B cell (primary cell): ENCODE measurements around the gene MED6. TPM values are rescaled to one million over a fixed set of nuclear protein-coding genes. Genes with fewer than 3 reads are reported as not detected.
A peak's percentile ranks its signal among the peaks of the same experiment; 100 is the strongest.

ENCODE experiments used
- ATAC-seq: fragments of 200-7000 bp; cut with Tn5 transposase; one replicate; pipeline ENCODE4 v1.10.0; 2021; ENCODE audit warnings: low read depth, mild to moderate bottlenecking, moderate number of reproducible peaks, moderate library complexity
- CTCF ChIA-PET: fragments of 350-600 bp; sonication (Branson Sonifier 250); formaldehyde crosslinking; loops from one replicate; lab custom pipeline; 2021; ENCODE audit warnings: antibody characterized with exemption, inconsistent platforms; lab: Charles Lee
- POLR2A ChIA-PET: fragments of 350-600 bp; sonication (Branson Sonifier 250); formaldehyde crosslinking; loops from one replicate; lab custom pipeline; 2021; ENCODE audit warnings: antibody characterized with exemption; lab: Charles Lee
- DNase-seq: peaks from one replicate; pipeline ENCODE4 v3.0.0; 2013
- H2AFZ ChIP-seq: 2 replicates; pipeline ENCODE4 v1.6.1; 2012; ENCODE audit warnings: mild to moderate bottlenecking, low read depth, low read length; ENCODE audit not compliant: insufficient read depth, poor library complexity, severe bottlenecking
- H3K27ac ChIP-seq, 2 donors: 1 replicate in 1 of 2; 2 replicates in 1 of 2; pipeline ENCODE4 v1.5.1; 2012 to 2013; ENCODE audit warnings: low read length in 2 of 2, mild to moderate bottlenecking in 2 of 2, moderate library complexity in 1 of 2
- H3K27me3 ChIP-seq, 4 experiments: fragments of 200-600 bp in 1 of 4; sonication (generic) in 1 of 4; replicated peaks in 1 of 4; 1 replicate in 2 of 4; 2 replicates in 2 of 4; pipeline versions ENCODE4 v1.6.1 to v1.7.0; 2013 to 2016; ENCODE audit warnings: low read length in 3 of 4, mild to moderate bottlenecking in 2 of 4, mixed read lengths in 1 of 4, moderate library complexity in 1 of 4; ENCODE audit not compliant: insufficient read depth in 4 of 4, control insufficient read depth in 3 of 4; ENCODE audit errors: control extremely low read depth in 1 of 4
- H3K36me3 ChIP-seq, 2 experiments: replicated peaks in 1 of 2; 1 replicate in 1 of 2; 2 replicates in 1 of 2; pipeline versions ENCODE4 v1.6.1 to v1.7.1; 2013; ENCODE audit warnings: low read length in 1 of 2; ENCODE audit not compliant: insufficient read depth in 2 of 2, control insufficient read depth in 1 of 2; ENCODE audit errors: control extremely low read depth in 1 of 2, extremely low read depth in 1 of 2
- H3K4me1 ChIP-seq, 2 donors: fragments of 200-600 bp in 1 of 2; sonication (generic) in 1 of 2; 1 replicate in 1 of 2; 2 replicates in 1 of 2; pipeline versions ENCODE4 v1.5.1 to v1.6.1; 2013 to 2017; ENCODE audit warnings: low read length in 2 of 2; ENCODE audit not compliant: control insufficient read depth in 2 of 2, insufficient read depth in 2 of 2
- H3K4me2 ChIP-seq: replicated peaks from 2 replicates; pipeline ENCODE3; 2012; ENCODE audit warnings: mild to moderate bottlenecking, low read depth, low read length; ENCODE audit not compliant: poor library complexity, severe bottlenecking
- H3K4me3 ChIP-seq, 5 experiments: fragments of 200-600 bp in 1 of 5; sonication (generic) in 1 of 5; 1 replicate in 3 of 5; 2 replicates in 2 of 5; pipeline versions ENCODE4 v1.5.1 to v1.7.0; 2011 to 2016; ENCODE audit warnings: low read length in 4 of 5, mild to moderate bottlenecking in 4 of 5, low read depth in 2 of 5, control low read depth in 1 of 5, moderate library complexity in 1 of 5; ENCODE audit not compliant: insufficient read depth in 1 of 5; ENCODE audit errors: control extremely low read depth in 1 of 5, extremely low read depth in 1 of 5
- H3K79me2 ChIP-seq: fragments of 200-600 bp; sonication (generic); one replicate; pipeline ENCODE4 v1.6.0; 2016; ENCODE audit warnings: low read length; ENCODE audit not compliant: control insufficient read depth, insufficient read depth
- H3K9ac ChIP-seq: fragments of 200-600 bp; sonication (generic); 2 replicates; pipeline ENCODE4 v1.6.1; 2017; ENCODE audit warnings: mild to moderate bottlenecking, low read length, moderate library complexity
- H3K9me3 ChIP-seq, 3 donors: one replicate each; pipeline versions ENCODE4 v1.6.1 to v1.7.1; 2013; ENCODE audit warnings: low read length in 2 of 3; ENCODE audit not compliant: control insufficient read depth in 2 of 3, insufficient read depth in 1 of 3; ENCODE audit errors: control extremely low read depth in 1 of 3
- H4K20me1 ChIP-seq: 2 replicates; pipeline ENCODE4 v1.6.0; 2012; ENCODE audit warnings: mild to moderate bottlenecking, low read length; ENCODE audit not compliant: insufficient read depth, control insufficient read depth, poor library complexity, severe bottlenecking
- H3K27ac Mint-ChIP-seq: one replicate; pipeline ENCODE4 v1.8.0; 2021; ENCODE audit warnings: mixed read lengths
- H3K27me3 Mint-ChIP-seq: one replicate; pipeline ENCODE4 v1.8.0; 2021; ENCODE audit warnings: mixed read lengths
- H3K4me1 Mint-ChIP-seq: one replicate; pipeline ENCODE4 v1.8.0; 2021; ENCODE audit warnings: mixed read lengths
- H3K4me3 Mint-ChIP-seq: one replicate; pipeline ENCODE4 v1.8.0; 2021; ENCODE audit warnings: mixed read lengths
- H3K9me3 Mint-ChIP-seq: one replicate; pipeline ENCODE4 v1.8.0; 2022; ENCODE audit warnings: mixed read lengths; ENCODE audit not compliant: insufficient read depth
- EZH2 ChIP-seq: IDR thresholded peaks from 2 replicates; pipeline ENCODE4 v1.6.1; 2012; ENCODE audit warnings: borderline replicate concordance, low read depth, mild to moderate bottlenecking, moderate library complexity, low read length; ENCODE audit not compliant: insufficient read depth, poor library complexity, severe bottlenecking
- WGBS: methylation state at CpG from one replicate; pipeline ENCODE4 v1.1.5; 2013; ENCODE audit warnings: missing lambda C conversion rate; ENCODE audit not compliant: insufficient coverage; 5-methylcytosine and 5-hydroxymethylcytosine counted together
- intact Hi-C: fragments of 100-400 bp; cut with micrococcal nuclease; formaldehyde crosslinking; loops from one replicate; pipeline ENCODE4 v1.10.0; 2022
- polyA plus RNA-seq: library from polyadenylated mRNA; depleted of rRNA; stranded (reverse); fragments of >200 nt; gene quantifications from 2 replicates; pipeline ENCODE4 v1.2.3, GENCODE V29; 2012
- total RNA-seq, 2 donors: library from RNA; stranded (reverse); fragments of 120-200 nt in 1 of 2; gene quantifications; 1 replicate in 1 of 2; 2 replicates in 1 of 2; pipeline versions ENCODE4 v1.2.3 to v1.2.4, GENCODE V29; 2013 to 2022
- TF ChIP-seq, protein P1 (sequence below): fragments of 200-600 bp; IDR thresholded peaks from one replicate; pipeline ENCODE4 v1.8.0; 2022; ENCODE audit warnings: antibody characterized with exemption, mild to moderate bottlenecking

MED6 gene
- total and polyA plus RNA-seq, 2 donors (not counting 1 experiment from before 2014, with no cell fraction given) = 30.4 to 71.0 TPM

DNA sequence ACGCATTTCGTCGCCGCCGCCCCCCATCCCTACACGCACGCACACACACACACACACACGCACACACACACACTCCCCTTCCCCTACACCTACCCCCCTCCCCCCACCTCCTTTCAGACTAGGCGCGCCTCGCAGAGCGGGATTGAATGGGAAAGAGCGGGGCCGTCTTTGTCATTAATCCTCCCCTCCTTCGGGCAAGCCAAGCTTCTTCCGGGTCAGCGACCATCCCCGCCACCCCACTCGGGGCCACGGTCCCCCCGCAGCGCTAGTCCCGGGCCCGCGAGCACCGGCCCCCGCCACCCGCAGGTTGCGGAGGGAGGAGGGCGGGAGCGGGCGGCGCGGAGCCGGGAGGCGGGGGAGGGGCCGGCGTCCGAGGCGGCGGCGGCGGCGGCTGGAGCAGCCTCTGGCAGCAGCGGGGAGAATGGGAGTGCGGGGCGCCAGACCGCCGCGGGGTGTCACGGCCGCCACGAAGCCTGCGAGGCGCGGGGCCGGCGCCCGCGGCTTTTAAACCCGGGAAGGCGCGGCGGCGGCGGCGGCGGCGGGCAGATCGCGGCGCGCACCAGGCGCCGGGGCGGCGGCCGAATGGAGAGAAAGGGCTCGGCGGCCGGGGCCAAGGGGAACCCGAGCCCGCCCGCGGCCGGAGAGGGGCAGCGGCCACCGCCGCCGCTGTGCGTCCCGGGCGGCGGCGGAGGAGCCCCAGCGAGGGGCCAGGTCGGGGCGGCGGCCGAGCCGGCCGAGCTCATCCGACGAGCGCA lies 41.3 kb upstream of the MED6 start, which contains the start of gene TTC9:
TSS of gene TTC9 (plus strand) at position 369 of the 755 bp plus-strand sequence. CDS start at position 583, 214 bp downstream.
- ATAC-seq (peak; percentile 19), DNase-seq (peak; percentile 56)
- ChIA-PET CTCF (interaction anchor here (0.6 to 4.2 kb wide), 11 partner anchors 16 to 313 kb away, joined by 3 to 64 read pairs (median 4); no protein-coding TSS in a partner anchor), POLR2A (interaction anchor here (0.6 to 2.8 kb wide), 20 partner anchors 8 to 1488 kb away, joined by 3 to 48 read pairs (median 4); partner anchors contain the start of genes COX16, MAP3K9 and MED6)
- no peaks in the 10 kb centered on the region for H3K27me3 ChIP-seq
- intact Hi-C loops = loop anchor here (1.0 to 5.0 kb wide), 7 partner anchors 14 to 176 kb away; partner anchors contain the start of gene MED6
- TF ChIP-seq EZH2 = no peak
- TF ChIP-seq, protein P1, sequence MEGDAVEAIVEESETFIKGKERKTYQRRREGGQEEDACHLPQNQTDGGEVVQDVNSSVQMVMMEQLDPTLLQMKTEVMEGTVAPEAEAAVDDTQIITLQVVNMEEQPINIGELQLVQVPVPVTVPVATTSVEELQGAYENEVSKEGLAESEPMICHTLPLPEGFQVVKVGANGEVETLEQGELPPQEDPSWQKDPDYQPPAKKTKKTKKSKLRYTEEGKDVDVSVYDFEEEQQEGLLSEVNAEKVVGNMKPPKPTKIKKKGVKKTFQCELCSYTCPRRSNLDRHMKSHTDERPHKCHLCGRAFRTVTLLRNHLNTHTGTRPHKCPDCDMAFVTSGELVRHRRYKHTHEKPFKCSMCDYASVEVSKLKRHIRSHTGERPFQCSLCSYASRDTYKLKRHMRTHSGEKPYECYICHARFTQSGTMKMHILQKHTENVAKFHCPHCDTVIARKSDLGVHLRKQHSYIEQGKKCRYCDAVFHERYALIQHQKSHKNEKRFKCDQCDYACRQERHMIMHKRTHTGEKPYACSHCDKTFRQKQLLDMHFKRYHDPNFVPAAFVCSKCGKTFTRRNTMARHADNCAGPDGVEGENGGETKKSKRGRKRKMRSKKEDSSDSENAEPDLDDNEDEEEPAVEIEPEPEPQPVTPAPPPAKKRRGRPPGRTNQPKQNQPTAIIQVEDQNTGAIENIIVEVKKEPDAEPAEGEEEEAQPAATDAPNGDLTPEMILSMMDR = no peak
- peak within 1 kb of the TSS; percentile 74 for H2AFZ ChIP-seq
- H3K9me3 ChIP-seq = peaks cover 0 to 1% (median 0%) of the 10 kb centered on the region in 3 donors
- H3K4me3 ChIP-seq = peak within 1 kb of the TSS; percentile 82 to 89 (median 85)
- peak within 1 kb of the TSS; percentile 63 to 88 for H3K27ac ChIP-seq
- H3K4me2 ChIP-seq = peak within 1 kb of the TSS; percentile 93
- peak within 1 kb of the TSS; percentile 90 for H3K9ac ChIP-seq
- Mint-ChIP-seq H3K4me3 (peak within 1 kb of the TSS; percentile 100), H3K9me3 (no peaks in the 10 kb centered on the region), H3K27me3 (no peaks in the 10 kb centered on the region), H3K27ac (peak within 1 kb of the TSS; percentile 99), H3K4me1 (peaks cover 71% of the 10 kb centered on the region)
- peaks cover 81% of the 10 kb centered on the region for H3K79me2 ChIP-seq
- H3K36me3 ChIP-seq = peaks cover 0 to 4% of the 10 kb centered on the region in 2 experiments
- WGBS = under 1% methylated on average over 81 of the region's 105 CpGs
- H4K20me1 ChIP-seq = peaks cover 17% of the 10 kb centered on the region
- H3K4me1 ChIP-seq = peaks cover 55 to 59% of the 10 kb centered on the region in 2 donors
